HG03095 (cell line): Measurements from ENCODE around the gene TRABD2B.

ENCODE experiments used
- ATAC-seq: cut with Tn5 transposase; IDR thresholded peaks from one replicate; pipeline ENCODE4 v1.9.1; 2021; ENCODE audit warnings: moderate library complexity; ENCODE audit not compliant: unreplicated experiment

TRABD2B gene

DNA sequence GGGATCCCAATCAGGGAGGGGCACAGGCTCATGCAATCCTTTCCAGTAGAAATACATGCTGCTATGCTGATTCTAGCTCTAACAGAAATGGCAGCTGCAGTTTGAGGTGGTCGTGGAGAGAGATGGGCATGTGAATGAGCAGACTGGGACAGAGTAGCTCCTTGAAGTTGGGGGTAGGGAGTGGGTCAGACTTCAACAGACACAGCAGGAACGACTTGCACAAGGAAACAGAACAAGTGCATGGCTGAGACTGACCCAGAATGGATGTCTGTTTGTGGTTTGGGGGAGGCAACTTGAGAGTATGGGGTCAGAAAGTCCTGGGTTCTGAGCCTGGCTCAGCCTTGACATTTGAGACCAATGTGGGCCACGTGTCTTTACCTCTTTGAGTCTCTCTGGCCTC, 25.1 kb upstream of the TRABD2B start:
- ATAC-seq, result no peak

DNA sequence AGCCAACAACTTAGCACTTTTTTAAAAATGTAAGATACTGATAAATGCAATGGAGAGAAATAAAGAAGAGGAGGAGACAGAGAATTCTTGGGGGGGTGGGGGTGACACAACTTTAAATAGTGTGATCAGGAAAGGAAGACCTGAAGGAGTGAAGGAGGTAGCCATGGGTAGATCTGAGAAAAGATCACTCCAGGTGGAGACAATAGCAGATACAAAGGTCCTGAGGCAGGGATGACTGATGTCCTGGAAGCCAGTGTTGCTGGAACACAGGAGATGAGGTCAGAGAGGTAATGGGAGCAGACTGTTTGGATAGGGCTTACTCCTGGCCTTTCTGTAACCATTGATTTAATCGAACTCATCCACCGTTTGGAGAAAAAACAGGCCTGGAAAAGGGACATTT, 24.6 kb upstream of the TRABD2B start:
- no peak for ATAC-seq

DNA sequence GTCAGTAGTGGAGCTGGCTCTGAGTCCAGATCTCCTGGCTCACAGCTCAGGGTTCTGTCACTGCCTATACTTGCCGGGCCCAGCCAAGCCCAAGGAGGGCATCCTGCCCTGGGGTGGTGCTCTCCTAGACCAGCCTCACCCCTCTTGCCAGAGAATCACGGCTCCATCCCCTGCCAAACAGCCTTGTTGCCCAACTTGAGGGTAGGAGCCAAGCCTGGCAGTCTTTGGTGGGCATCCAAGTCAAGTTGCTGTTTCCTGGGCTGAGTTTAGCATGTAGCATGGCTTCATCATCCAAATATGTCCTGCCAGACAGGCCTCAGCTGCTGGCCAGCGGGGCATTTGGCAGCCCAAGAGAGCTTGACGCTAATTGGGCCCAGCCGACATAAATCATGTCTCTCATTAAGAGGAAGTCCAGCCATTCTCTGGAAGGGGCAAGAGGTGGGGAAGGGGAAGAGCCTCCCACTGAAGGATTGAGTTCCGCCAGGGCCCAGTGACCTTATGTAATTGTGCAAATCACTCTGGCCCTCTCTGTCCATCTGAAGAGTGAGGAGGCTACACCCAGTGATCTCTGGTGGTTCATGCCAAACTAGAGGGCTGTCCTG, 22.6 kb upstream of the TRABD2B start:
- ATAC-seq, result no peak

GRCh38 chr1:48018799-48019198, 21.6 kb upstream of the TRABD2B start:
- ATAC-seq, result no peak

DNA sequence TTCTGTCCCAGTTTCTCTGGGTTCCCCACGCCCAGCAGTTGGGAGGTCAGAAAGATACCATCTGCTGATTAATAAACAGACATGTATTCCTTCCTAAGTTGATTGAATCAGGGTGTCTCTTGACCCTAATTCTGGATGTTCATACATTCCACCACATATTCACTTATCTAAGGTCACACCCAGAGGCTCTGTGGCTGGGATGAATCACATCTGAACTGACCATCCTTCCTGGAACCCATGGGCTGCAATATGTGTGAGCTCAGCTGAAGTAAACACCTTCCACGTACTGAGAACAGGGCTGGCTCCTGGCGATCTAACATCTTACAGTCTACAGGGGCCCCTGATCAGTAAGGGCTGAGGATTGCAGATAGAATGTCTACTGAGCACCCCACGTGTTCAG, 20.5 kb upstream of the TRABD2B start:
- no peak for ATAC-seq

DNA sequence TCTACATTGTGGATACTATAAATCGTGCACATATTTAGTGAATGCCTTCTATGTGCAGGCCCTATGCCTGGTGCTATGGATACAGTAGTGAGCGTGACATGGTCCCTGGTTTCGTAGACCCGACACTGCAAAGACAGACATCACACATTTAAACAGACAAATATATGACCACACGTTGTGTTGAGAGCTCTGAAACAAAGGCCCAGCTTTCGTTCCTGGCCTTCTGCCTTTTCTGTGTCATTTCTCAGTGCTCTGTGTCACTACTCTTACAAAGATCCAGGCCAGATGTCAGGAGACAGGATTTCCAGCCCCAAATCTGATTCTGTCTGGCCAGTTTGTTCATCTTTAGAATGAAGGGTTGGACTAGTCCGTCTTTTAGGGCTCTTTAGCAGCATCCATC, 19.3 kb upstream of the TRABD2B start:
- ATAC-seq, result no peak

- no peak for ATAC-seq
Observed at GRCh38 chr1:48013270-48013669, 16.1 kb upstream of the TRABD2B start.

- ATAC-seq, result no peak
Observed at GRCh38 chr1:48007047-48007446, 9.9 kb upstream of the TRABD2B start.

GRCh38 chr1:48006264-48006663, 9.1 kb upstream of the TRABD2B start:
- ATAC-seq, result no peak

- ATAC-seq, result no peak
Observed at GRCh38 chr1:48005253-48006117, 8.3 kb upstream of the TRABD2B start.

DNA sequence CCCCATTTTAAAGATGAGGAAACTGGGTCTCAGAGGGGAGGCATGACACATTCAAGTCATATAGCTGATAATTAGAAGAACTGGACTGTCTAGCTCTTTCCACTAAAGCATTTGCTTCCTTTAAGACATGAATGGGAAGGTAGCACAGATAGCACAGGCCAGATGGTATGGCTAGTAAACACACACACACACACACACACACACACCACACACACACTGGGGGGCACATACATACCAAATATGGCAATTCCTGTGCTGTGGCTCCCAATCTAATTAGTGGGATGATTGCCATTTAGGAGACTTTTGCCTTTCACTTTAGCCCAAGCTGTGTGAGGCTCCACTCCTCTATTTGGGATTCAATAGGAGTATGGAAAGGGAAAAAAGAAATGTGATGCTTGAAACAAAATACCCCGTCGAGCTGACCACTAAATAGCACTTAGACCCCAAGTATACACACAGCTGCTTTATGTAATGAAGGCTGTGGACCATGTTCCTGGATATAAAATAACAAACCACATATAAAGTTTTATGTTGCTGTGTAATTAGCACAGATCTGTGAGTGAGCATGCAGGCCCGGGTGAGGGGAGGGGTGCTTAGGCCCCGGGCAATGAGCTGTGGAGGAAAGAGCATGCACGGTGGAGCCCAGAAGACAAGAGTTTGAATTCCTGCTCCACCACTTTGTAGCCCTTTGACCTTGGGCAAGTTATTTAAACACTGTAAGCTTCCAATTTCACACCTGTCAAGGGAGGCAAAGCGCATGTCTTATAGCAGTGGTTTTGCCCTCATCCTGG, 6.8 kb upstream of the TRABD2B start:
- no peak for ATAC-seq

DNA sequence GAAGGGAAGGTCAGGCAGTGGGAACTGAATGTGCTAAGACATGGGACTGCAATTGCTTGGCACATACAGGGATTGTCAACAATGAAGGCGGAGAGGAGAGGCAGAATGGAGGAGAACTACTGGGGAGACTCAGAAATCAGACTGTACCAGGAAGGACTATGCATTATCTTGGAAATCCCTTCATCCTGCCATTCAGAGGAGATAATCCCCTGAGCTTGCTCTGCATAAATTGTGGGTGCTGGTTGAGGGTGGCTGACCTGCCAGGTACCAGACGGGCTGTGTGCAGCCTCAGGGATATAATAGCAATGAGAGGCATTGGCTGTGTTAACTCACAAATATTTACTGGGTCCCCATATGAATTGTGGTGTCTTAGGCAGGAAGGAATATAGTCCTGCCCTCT, 5.0 kb upstream of the TRABD2B start:
- ATAC-seq, result no peak

DNA sequence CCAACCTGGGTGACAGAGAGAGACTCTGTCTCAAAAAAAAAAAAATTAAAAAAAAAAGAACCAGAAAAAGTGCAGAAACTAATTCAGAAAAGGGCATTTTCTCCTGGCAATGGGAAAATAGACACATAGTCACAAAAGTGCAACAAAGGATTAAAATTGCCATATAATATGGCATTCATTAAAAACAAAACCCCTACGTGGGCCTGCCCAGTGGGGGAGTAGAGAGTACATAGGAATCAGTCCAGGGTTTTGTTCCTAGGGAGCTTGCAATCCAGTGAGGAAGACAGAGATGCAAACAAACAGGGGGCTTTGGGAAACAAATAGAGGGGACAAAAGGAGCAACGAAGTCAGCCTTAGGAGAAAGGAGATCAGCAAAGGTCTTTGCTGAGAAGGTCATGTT, 4.5 kb upstream of the TRABD2B start:
- no peak for ATAC-seq

DNA sequence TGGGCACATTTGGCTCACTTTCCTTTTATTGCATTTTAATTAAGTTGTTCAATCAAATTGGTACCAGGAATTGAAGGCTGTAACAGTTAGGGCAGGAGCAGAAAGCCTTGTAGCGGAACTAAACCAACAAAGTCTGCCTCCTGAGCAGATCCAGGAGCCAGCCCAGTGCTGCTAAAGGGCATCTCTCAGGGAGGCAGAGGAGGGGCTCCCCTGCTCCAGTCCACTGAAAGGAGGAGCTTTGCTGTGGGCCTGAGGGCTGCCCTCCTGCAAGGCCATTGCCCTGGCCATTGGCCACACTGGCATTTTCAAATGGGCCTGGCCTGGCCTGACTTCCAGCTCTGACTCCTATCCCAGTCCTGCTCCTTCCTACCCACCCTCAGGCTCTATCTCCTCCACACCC, 3.7 kb upstream of the TRABD2B start:
- no peak for ATAC-seq

- ATAC-seq, result no peak
Observed at GRCh38 chr1:47999097-47999496, 1.9 kb upstream of the TRABD2B start.

GRCh38 chr1:47998396-47998990, 1.3 kb upstream of the TRABD2B start:
- no peak for ATAC-seq

GRCh38 chr1:47996406-47997226, 569 bp downstream of the TRABD2B start:
- no peak for ATAC-seq

GRCh38 chr1:47996060-47996405, 1.2 kb downstream of the TRABD2B start:
- ATAC-seq, result no peak

DNA sequence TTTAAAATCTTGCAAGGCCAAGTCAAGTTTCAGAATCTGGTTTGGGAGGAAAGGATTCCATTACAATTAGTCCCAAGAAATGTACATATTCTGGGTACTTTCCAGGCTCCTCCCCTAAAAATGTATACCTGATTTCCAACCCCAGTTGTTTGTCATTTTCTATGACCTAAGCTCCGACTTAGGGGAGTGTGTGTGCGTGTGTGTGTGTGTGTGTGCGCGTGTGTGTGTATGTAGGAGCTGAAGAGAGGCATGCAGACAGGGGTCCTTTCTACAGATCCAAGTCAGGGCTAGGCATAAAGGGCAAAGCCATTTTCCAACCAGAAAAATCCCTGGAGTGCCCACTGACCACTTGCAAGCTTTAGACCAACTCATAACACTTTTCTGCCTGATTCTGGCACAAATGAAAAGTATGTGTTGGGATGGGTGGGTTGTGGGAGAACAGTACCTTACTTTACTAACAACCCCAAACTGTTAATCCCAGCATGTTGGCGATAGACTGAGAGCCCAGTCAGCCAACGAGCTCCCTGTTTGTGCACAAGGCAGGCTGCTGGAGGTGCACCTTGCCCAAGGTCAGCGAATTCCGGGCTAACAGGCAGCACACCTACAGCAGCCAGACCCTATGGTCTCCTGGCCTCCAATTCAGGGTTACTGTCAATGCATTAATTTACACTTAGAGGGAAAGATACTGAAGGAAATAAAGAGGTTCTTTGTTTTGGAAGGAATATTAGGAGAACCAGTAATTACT, 1.7 kb downstream of the TRABD2B start:
- ATAC-seq, result no peak
